HEK293 (cell line): ENCODE results near the gene MARK2.

Experiments
- BCL11A ChIP-seq: fragments of 450-650 bp; formaldehyde crosslinking; IDR thresholded peaks from 2 replicates; pipeline ENCODE4 v1.5.1; 2016; ENCODE audit warnings: low read depth, missing biosample characterization, missing genetic modification characterization
- FEZF1 ChIP-seq: fragments of 450-650 bp; formaldehyde crosslinking; IDR thresholded peaks from 2 replicates; pipeline ENCODE4 v1.5.1; 2016; ENCODE audit warnings: missing biosample characterization, missing genetic modification characterization
- GLIS2 ChIP-seq: fragments of 450-650 bp; formaldehyde crosslinking; IDR thresholded peaks from 2 replicates; pipeline ENCODE4 v1.5.1; 2016; ENCODE audit warnings: missing biosample characterization, missing genetic modification characterization
- KLF10 ChIP-seq: fragments of 450-650 bp; IDR thresholded peaks from 2 replicates; pipeline ENCODE4 v1.5.1; 2018; ENCODE audit warnings: missing biosample characterization, mild to moderate bottlenecking, missing genetic modification characterization
- KLF16 ChIP-seq: fragments of 450-650 bp; formaldehyde crosslinking; IDR thresholded peaks from 2 replicates; pipeline ENCODE4 v1.5.1; 2017; ENCODE audit warnings: missing biosample characterization, missing genetic modification characterization
- OVOL3 ChIP-seq: fragments of 450-650 bp; formaldehyde crosslinking; IDR thresholded peaks from 2 replicates; pipeline ENCODE4 v1.5.1; 2016; ENCODE audit warnings: missing biosample characterization, missing genetic modification characterization
- REPIN1 ChIP-seq: fragments of 450-650 bp; formaldehyde crosslinking; IDR thresholded peaks from 2 replicates; pipeline ENCODE4 v1.5.1; 2017; ENCODE audit warnings: missing biosample characterization, missing genetic modification characterization, low read depth
- YY1 ChIP-seq: fragments of 450-650 bp; formaldehyde crosslinking; IDR thresholded peaks from 2 replicates; pipeline ENCODE4 v1.5.1; 2018; ENCODE audit warnings: missing biosample characterization, missing genetic modification characterization
- ZBTB20 ChIP-seq: fragments of 450-650 bp; formaldehyde crosslinking; IDR thresholded peaks from 2 replicates; pipeline ENCODE4 v1.5.1; 2016; ENCODE audit warnings: missing biosample characterization, missing genetic modification characterization
- ZIC2 ChIP-seq: fragments of 450-650 bp; formaldehyde crosslinking; IDR thresholded peaks from 2 replicates; pipeline ENCODE4 v1.5.1; 2016; ENCODE audit warnings: missing biosample characterization, missing genetic modification characterization
- ZNF114 ChIP-seq: fragments of 450-650 bp; formaldehyde crosslinking; IDR thresholded peaks from 2 replicates; pipeline ENCODE4 v1.5.0; 2017; ENCODE audit warnings: missing biosample characterization, missing genetic modification characterization
- ZNF121 ChIP-seq: fragments of 450-650 bp; formaldehyde crosslinking; IDR thresholded peaks from 2 replicates; pipeline ENCODE4 v1.5.1; 2016; ENCODE audit warnings: missing biosample characterization, missing genetic modification characterization
- ZNF16 ChIP-seq: fragments of 450-650 bp; formaldehyde crosslinking; IDR thresholded peaks from 2 replicates; pipeline ENCODE4 v1.5.1; 2016; ENCODE audit warnings: low read depth, missing biosample characterization, missing genetic modification characterization
- ZNF248 ChIP-seq: fragments of 450-650 bp; formaldehyde crosslinking; IDR thresholded peaks from 2 replicates; pipeline ENCODE4 v1.5.1; 2017; ENCODE audit warnings: missing biosample characterization, missing genetic modification characterization
- ZNF292 ChIP-seq: fragments of 450-650 bp; formaldehyde crosslinking; IDR thresholded peaks from 2 replicates; pipeline ENCODE4 v1.5.1; 2016; ENCODE audit warnings: low read depth, missing biosample characterization, missing genetic modification characterization, borderline replicate concordance
- ZNF341 ChIP-seq: fragments of 450-650 bp; formaldehyde crosslinking; IDR thresholded peaks from 2 replicates; pipeline ENCODE4; 2016; ENCODE audit warnings: low read depth, missing biosample characterization, missing genetic modification characterization
- ZNF37A ChIP-seq: fragments of 450-650 bp; IDR thresholded peaks from 2 replicates; pipeline ENCODE4 v1.5.1; 2018; ENCODE audit warnings: missing biosample characterization, missing genetic modification characterization
- ZNF777 ChIP-seq: fragments of 450-650 bp; formaldehyde crosslinking; IDR thresholded peaks from 2 replicates; pipeline ENCODE4 v1.5.1; 2017; ENCODE audit warnings: missing biosample characterization, missing genetic modification characterization, borderline replicate concordance
- ZSCAN16 ChIP-seq: fragments of 450-650 bp; formaldehyde crosslinking; IDR thresholded peaks from 2 replicates; pipeline ENCODE4 v1.5.1; 2016; ENCODE audit warnings: missing biosample characterization, missing genetic modification characterization
- TF ChIP-seq, protein P1 (sequence below): fragments of 450-650 bp; formaldehyde crosslinking; IDR thresholded peaks from 2 replicates; pipeline ENCODE4 v1.5.1; 2016; ENCODE audit warnings: missing biosample characterization, missing genetic modification characterization
- TF ChIP-seq, protein P2 (sequence below): IDR thresholded peaks from 2 replicates; pipeline ENCODE4 v1.6.1; 2011; ENCODE audit warnings: mild to moderate bottlenecking, low read depth, low read length, borderline replicate concordance
- TF ChIP-seq, protein P3 (sequence below): fragments of 450-650 bp; IDR thresholded peaks from 2 replicates; pipeline ENCODE4 v1.5.1; 2018; ENCODE audit warnings: missing biosample characterization, missing genetic modification characterization
- TF ChIP-seq, protein P4 (sequence below): fragments of 450-650 bp; formaldehyde crosslinking; conservative IDR thresholded peaks from 2 replicates; pipeline ENCODE4 v1.5.1; 2016; ENCODE audit warnings: low read depth, missing biosample characterization, missing genetic modification characterization
- TF ChIP-seq, protein P5 (sequence below): fragments of 450-650 bp; formaldehyde crosslinking; IDR thresholded peaks from 2 replicates; pipeline ENCODE4 v1.5.1; 2016; ENCODE audit warnings: missing biosample characterization, missing genetic modification characterization
- TF ChIP-seq, protein P6 (sequence below): fragments of 450-650 bp; formaldehyde crosslinking; IDR thresholded peaks from 2 replicates; pipeline ENCODE4 v1.5.1; 2016; ENCODE audit warnings: missing biosample characterization, missing genetic modification characterization
- TF ChIP-seq, protein P7 (sequence below): fragments of 450-650 bp; formaldehyde crosslinking; IDR thresholded peaks from 2 replicates; pipeline ENCODE4 v1.5.1; 2017; ENCODE audit warnings: missing biosample characterization, missing genetic modification characterization

The MARK2 gene

DNA sequence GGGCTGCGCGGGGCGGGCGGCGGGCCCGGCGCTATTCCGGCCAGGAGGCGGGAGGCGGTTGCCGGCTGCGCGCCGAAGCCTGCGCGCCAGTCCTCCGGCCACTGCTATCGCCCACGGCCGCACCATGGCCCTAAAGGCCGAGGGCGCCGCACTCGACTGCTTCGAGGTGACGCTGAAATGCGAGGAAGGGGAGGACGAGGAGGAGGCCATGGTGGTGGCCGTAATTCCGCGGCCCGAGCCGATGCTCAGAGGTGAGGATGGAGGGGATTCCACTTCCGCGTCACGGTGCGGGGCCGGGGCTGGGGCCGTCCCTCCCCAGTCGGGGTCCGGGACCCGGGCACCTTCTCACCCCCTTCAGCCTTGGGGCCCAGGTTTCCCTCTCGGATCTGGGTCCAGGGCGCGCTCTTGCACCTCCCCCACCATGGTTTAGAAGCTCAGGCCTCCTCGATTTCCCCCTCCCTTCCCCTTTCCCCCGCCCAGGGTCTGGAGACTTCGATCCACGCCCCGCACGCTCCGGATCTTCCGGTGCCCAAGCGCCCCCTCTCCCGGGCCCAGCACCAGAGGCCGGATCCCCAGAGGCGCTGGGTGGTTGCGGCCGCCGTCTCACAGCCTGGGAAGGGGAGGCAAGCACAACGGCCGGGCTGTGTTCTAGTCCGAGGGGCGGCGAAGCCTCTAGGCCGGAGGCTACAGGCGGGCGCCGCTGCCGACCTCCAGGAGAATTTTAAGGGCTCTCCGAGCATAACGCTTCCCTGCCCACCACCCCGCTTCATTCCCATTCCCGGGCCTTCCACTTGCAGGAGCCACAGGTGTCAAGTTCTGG, 25.1 kb upstream of the MARK2 start (continued):
- TF ChIP-seq ZNF121 (tag by site-specific recombination) (0 out of 2 replicates have a peak, but pooled peaks have one; percentile 14), ZNF248 (tag by site-specific recombination) (no peak), ZIC2 (no peak), GLIS2 (tag by site-specific recombination) (peak; percentile 42), BCL11A (no peak), ZNF777 (no peak), ZBTB20 (peak; percentile 97), ZNF341 (tag by site-specific recombination) (peak; percentile 79), KLF16 (peak; percentile 68; the same call in 1 of the 2 replicates), ZNF37A (tag by site-specific recombination) (no peak), ZNF16 (tag by site-specific recombination) (no peak), YY1 (no peak), FEZF1 (tag by site-specific recombination) (no peak), ZSCAN16 (tag by site-specific recombination) (no peak), ZNF292 (tag by site-specific recombination) (no peak), KLF10 (tag by site-specific recombination) (no peak), OVOL3 (no peak), REPIN1 (no peak), ZNF114 (tag by site-specific recombination) (no peak)
- TF ChIP-seq, protein P1, sequence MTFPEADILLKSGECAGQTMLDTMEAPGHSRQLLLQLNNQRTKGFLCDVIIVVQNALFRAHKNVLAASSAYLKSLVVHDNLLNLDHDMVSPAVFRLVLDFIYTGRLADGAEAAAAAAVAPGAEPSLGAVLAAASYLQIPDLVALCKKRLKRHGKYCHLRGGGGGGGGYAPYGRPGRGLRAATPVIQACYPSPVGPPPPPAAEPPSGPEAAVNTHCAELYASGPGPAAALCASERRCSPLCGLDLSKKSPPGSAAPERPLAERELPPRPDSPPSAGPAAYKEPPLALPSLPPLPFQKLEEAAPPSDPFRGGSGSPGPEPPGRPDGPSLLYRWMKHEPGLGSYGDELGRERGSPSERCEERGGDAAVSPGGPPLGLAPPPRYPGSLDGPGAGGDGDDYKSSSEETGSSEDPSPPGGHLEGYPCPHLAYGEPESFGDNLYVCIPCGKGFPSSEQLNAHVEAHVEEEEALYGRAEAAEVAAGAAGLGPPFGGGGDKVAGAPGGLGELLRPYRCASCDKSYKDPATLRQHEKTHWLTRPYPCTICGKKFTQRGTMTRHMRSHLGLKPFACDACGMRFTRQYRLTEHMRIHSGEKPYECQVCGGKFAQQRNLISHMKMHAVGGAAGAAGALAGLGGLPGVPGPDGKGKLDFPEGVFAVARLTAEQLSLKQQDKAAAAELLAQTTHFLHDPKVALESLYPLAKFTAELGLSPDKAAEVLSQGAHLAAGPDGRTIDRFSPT, result 0 out of 2 replicates have a peak, but pooled peaks have one; percentile 34
- TF ChIP-seq, protein P2, sequence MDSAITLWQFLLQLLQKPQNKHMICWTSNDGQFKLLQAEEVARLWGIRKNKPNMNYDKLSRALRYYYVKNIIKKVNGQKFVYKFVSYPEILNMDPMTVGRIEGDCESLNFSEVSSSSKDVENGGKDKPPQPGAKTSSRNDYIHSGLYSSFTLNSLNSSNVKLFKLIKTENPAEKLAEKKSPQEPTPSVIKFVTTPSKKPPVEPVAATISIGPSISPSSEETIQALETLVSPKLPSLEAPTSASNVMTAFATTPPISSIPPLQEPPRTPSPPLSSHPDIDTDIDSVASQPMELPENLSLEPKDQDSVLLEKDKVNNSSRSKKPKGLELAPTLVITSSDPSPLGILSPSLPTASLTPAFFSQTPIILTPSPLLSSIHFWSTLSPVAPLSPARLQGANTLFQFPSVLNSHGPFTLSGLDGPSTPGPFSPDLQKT, result no peak
- TF ChIP-seq, protein P3, sequence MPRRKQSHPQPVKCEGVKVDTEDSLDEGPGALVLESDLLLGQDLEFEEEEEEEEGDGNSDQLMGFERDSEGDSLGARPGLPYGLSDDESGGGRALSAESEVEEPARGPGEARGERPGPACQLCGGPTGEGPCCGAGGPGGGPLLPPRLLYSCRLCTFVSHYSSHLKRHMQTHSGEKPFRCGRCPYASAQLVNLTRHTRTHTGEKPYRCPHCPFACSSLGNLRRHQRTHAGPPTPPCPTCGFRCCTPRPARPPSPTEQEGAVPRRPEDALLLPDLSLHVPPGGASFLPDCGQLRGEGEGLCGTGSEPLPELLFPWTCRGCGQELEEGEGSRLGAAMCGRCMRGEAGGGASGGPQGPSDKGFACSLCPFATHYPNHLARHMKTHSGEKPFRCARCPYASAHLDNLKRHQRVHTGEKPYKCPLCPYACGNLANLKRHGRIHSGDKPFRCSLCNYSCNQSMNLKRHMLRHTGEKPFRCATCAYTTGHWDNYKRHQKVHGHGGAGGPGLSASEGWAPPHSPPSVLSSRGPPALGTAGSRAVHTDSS (tag by site-specific recombination), result peak; percentile 58; the same call in 1 of the 2 replicates
- TF ChIP-seq, protein P4, sequence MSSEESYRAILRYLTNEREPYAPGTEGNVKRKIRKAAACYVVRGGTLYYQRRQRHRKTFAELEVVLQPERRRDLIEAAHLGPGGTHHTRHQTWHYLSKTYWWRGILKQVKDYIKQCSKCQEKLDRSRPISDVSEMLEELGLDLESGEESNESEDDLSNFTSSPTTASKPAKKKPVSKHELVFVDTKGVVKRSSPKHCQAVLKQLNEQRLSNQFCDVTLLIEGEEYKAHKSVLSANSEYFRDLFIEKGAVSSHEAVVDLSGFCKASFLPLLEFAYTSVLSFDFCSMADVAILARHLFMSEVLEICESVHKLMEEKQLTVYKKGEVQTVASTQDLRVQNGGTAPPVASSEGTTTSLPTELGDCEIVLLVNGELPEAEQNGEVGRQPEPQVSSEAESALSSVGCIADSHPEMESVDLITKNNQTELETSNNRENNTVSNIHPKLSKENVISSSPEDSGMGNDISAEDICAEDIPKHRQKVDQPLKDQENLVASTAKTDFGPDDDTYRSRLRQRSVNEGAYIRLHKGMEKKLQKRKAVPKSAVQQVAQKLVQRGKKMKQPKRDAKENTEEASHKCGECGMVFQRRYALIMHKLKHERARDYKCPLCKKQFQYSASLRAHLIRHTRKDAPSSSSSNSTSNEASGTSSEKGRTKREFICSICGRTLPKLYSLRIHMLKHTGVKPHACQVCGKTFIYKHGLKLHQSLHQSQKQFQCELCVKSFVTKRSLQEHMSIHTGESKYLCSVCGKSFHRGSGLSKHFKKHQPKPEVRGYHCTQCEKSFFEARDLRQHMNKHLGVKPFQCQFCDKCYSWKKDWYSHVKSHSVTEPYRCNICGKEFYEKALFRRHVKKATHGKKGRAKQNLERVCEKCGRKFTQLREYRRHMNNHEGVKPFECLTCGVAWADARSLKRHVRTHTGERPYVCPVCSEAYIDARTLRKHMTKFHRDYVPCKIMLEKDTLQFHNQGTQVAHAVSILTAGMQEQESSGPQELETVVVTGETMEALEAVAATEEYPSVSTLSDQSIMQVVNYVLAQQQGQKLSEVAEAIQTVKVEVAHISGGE (tag by site-specific recombination), result peak; percentile 61
- TF ChIP-seq, protein P5, sequence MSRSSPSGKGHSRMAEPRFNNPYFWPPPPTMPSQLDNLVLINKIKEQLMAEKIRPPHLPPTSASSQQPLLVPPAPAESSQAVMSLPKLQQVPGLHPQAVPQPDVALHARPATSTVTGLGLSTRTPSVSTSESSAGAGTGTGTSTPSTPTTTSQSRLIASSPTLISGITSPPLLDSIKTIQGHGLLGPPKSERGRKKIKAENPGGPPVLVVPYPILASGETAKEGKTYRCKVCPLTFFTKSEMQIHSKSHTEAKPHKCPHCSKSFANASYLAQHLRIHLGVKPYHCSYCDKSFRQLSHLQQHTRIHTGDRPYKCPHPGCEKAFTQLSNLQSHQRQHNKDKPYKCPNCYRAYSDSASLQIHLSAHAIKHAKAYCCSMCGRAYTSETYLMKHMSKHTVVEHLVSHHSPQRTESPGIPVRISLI (tag by site-specific recombination), result no peak
- TF ChIP-seq, protein P6, sequence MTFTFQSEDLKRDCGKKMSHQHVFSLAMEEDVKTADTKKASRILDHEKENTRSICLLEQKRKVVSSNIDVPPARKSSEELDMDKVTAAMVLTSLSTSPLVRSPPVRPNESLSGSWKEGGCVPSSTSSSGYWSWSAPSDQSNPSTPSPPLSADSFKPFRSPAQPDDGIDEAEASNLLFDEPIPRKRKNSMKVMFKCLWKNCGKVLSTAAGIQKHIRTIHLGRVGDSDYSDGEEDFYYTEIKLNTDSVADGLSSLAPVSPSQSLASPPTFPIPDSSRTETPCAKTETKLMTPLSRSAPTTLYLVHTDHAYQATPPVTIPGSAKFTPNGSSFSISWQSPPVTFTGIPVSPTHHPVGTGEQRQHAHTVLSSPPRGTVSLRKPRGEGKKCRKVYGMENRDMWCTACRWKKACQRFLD (tag by site-specific recombination), result no peak
- TF ChIP-seq, protein P7, sequence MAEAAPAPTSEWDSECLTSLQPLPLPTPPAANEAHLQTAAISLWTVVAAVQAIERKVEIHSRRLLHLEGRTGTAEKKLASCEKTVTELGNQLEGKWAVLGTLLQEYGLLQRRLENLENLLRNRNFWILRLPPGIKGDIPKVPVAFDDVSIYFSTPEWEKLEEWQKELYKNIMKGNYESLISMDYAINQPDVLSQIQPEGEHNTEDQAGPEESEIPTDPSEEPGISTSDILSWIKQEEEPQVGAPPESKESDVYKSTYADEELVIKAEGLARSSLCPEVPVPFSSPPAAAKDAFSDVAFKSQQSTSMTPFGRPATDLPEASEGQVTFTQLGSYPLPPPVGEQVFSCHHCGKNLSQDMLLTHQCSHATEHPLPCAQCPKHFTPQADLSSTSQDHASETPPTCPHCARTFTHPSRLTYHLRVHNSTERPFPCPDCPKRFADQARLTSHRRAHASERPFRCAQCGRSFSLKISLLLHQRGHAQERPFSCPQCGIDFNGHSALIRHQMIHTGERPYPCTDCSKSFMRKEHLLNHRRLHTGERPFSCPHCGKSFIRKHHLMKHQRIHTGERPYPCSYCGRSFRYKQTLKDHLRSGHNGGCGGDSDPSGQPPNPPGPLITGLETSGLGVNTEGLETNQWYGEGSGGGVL (tag by site-specific recombination), result peak; percentile 83
